IPS DF 19.7 (cell line): Measurements from ENCODE around the gene THADA.

Experiments
- DNase-seq: peaks from one replicate; pipeline ENCODE4 v3.0.0-alpha.2; 2013; ENCODE audit warnings: low read depth, low spot score

The THADA gene

DNA sequence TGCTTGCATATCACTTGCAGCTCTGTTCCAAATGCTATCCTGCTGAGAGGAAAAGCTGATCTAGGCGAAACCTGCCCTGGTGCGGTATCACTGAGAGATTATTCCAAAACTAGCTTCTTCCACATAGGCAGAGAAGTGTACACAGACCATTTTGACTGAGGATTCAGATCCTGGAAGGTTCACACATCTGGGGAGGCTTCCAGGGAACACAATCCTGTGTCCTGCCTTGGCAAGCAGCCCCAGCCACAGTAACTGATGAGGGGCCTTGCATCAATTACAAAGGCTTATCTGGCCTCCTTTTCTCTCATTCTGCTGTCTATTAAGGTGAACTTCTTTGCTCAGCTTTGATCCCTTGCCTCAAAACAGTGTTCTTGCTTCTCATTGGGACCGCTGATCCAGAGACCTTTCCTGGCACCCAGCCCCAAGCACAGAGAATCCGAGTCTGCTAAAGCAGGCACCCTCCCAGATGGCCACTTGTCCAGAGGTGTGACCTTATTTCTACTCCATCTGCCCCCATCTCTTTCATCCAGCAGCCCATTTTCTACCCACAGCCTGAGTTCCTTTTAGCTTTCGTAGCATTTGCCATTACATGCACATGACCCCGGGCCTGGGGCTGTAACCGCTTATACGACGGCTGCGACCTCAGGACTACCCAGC is 317.1 kb downstream of the THADA start:
- no peak for DNase-seq

GRCh38 chr2:43276962-43277391 is 318.9 kb downstream of the THADA start:
- DNase-seq = no peak

- no peak for DNase-seq
Measured at GRCh38 chr2:43276266-43276941, 319.4 kb downstream of the THADA start.

- DNase-seq = no peak
Measured at GRCh38 chr2:43274721-43275120, 321.1 kb downstream of the THADA start.

DNA sequence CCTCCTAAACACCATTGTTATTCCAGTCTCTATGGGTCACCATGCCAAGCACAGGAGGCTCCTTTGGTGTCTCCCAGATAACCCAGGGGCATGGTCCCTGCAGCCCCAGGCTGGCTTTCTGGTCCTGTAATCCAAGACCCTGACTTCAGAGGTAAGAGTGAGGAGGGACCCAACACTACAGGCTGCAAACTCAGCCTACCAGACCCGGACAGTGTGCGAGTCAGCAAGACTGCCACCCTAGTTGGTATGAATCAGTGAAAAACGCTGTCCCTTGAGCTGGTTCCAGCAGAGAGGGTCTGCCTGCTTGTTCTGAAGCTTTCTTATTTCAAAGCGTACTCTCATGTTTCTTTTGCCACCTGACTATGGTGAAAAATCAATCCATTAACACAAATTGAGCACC is 321.8 kb downstream of the THADA start:
- DNase-seq = no peak

GRCh38 chr2:43273529-43273928 is 322.3 kb downstream of the THADA start:
- no peak for DNase-seq

DNA sequence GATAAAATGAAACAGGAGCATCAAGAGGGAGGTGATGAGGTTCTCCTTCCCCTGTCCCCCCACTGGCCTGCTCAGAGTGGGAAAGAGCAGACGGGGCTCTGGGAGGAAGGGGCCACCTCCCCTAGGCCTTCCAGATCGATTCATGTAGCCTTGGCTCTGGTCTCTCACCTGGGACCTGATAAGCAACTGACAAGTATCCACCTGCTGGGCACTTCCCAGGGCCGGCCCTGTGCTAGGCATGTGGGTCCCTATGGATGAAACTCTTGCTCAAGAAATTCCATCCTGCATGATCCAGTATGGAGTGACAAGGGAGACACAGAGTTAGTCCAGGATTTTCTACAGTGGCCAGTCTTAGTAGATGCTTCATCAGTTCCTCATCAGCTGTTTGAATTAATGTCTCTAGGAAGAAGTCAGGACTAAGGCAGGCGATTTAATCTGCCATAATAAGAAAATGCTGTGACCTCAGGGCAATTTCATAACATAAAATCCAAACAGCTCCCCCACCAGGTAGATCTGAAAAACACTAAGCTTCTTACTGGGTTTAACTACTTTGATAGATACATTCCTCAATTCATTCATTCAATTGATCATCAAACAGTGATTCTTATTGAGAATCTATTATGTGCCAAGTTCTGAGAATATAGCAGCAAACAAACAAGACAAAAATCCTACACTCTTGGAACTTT is 324.8 kb downstream of the THADA start:
- DNase-seq = no peak

- no peak for DNase-seq
Measured at GRCh38 chr2:43270461-43270860, 325.4 kb downstream of the THADA start.

GRCh38 chr2:43269706-43270105 is 326.1 kb downstream of the THADA start:
- DNase-seq = no peak

GRCh38 chr2:43269074-43269572 is 326.7 kb downstream of the THADA start:
- no peak for DNase-seq

DNA sequence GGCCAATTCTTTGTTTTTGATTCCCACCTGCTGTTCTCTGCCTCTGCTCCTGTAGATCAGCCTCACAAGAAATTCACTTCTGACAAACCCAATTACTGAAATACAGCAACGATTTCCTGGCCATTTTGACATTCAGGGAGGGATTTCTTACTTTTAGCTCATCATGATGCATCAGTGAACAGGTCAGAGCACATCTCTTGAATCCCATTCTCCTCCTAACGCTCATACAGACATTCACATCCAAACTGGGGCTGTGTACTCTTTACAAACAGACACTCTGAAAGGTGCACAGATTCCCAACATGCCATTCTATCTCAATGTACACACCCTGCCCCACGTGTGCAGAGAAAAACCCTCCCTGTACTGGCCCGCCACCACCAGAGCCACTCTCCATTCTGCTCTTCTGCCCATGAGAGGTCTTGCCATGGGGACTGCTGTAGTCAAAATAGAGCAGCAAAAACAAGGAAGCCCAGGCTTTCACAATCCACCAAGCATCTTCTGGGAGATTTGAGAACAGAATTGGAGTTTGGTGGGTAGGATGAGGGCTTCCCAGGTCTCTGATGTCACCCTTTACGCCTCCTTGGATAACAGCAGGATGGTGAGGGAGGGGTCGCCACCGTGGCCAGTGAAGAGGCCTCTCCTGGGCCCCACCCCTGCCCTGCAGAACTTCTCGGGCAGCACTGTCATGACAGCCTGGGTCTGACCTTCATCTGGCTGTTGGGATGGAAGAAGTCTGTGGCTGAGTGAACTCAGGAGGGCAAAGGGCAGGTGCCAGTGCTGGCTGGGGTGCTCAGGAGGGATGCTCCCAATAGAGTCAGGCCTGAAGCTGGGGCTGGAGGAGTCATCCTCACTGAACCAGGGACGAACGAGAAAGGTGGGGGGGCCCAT is 327.5 kb downstream of the THADA start:
- DNase-seq = no peak

DNA sequence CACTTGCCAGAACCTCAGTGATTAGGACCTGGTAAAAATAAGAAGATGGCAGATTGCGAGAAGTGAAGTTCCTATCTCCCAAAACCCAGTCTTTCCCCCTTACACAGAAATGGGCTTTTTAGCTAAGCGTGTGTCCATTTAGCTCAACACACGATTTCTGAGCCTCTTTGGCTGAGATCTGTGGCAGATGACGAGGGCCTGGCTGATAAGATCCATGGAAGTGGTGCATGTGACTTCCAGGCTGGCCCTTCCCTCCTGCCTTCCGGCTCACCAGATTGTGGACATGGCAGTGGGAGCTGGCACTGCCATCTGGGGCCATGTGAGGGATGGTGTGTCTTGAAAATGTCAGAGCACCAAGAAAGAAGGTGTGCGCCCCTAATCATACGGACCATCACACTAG is 328.5 kb downstream of the THADA start:
- no peak for DNase-seq

DNA sequence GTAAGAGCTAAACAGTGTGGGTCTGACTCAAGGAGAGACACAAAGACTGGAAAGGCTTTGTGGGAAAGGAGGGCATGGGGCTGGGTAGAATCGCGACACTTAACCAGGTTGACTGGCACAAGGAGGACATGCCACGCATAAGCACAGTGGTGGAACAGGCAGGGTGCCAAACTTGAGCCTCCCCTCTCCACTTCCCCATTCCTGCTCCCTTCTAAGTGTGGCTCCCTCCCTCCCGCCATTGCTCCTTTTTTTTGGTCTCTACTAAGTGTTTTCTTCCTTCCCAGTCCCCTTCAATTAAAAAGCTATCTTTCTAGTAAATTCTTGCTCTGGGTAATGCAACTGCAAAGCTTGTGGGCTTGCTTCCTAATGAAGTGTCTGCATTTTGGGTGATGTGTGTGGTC is 329.1 kb downstream of the THADA start:
- DNase-seq = no peak

DNA sequence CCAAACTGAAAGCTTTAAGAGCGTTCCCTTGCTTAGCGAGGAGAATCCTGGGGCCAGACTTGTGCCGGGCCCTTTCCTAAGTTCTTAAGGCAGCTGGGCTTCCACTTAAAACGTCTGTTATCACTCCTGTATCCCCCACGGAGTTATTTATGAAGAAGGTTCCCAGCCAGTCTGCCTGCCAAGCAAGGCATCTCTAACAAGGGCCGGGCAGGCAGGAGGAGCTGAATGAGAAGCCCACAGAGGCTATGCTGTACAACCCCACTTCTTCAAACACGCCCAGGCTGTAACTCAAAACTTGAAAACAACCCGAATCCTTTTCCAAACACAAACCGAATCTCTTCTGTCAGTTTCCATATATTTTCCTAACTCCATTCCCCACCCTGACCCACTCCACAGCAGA is 330.4 kb downstream of the THADA start:
- DNase-seq = no peak

DNA sequence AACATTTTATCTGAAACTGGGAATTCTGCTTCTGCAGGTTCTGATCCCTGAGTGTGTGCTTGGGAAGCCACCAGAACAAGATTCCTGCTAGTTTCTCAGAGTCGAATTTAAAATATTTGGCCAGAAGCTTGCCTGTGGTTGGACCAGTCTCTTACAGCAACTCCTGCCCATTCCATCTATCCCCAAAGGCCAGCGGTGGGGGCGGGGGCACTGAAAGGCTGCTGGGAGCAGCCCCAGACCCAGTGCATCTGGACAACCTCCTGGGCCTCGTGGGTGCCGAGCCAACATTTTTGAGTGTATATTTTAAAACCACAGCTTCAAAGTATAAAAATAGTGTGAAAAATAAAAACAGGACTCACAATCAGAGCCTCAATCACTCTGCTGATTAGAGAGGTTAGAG is 330.8 kb downstream of the THADA start:
- DNase-seq = no peak

- DNase-seq = no peak
Measured at GRCh38 chr2:43262951-43263350, 332.9 kb downstream of the THADA start.

GRCh38 chr2:43262239-43262638 is 333.6 kb downstream of the THADA start:
- DNase-seq = no peak

DNA sequence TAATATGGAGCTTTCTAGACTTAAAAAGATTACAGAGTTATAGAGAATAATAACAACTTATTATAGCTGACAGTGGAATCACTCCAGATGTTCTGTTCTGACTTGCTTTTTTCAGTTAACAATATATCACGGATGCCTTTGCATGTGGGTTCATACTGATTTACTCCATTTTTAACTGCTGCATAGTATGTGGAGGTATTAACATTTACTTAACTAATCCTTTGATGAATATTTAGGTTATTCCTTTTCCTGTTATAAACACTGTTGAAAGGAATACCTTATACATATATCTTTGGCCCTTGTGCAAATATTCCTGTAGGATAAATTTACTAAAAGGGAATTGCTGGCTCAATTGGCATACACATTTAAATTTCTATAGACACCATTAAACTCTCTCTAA is 336.3 kb downstream of the THADA start:
- no peak for DNase-seq

- DNase-seq = no peak
Measured at GRCh38 chr2:43258547-43259156, 337.2 kb downstream of the THADA start.

- DNase-seq = no peak
Measured at GRCh38 chr2:43255296-43255910, 340.4 kb downstream of the THADA start.

DNA sequence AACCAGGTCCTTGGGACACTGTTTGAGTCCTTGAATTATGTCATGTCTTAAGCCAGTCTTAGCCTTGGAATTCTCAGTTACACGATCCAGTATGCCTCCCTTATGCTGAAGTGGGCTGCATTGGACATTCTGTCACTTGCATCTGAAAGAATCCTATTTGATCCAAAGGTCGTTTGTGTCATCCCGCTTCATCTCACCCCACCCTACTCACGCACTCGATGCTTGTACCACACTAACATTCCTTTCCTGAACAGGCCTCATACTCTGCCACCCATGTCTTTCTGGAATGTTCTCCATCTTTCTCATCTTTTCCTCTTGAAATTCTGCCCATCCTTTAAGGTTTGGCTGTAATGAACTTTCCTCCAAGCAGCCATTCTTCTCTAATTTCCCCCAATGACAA is 341.5 kb downstream of the THADA start:
- DNase-seq = no peak
